ENCODE measurements around the gene GAD1.

The GAD1 gene

DNA sequence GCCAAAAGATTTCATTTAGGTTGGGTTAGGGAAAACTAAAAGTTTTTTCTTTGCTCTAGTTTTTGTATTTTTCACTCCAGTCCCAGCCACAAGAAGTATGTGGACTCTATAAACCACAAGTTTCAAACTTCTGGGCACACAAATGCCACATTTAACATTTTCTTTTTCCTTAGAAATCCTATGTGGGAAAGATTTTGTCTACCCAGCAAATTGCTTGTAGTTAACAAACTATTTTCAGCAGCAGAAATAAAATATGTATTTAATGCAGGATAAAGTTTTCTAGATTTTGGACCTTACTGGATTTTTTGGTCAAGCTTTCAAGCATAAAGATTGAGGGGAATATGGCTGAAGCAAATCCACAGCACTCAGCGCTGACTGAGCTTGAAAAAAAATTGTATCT lies 37.4 kb upstream of the GAD1 start:
- no peaks in the 10 kb centered on the region for H3K27me3 ChIP-seq (ENCODE audit: control insufficient read depth in 1 of 2, insufficient read depth in 1 of 2, low read length in 2 of 2)
- H4K91ac ChIP-seq (ENCODE audit: low read length): no peak overlapping the region
- H2AK5ac ChIP-seq (ENCODE audit: low read length, severe bottlenecking): no peak overlapping the region
- no peak overlapping the region for H3K27ac ChIP-seq (ENCODE audit: low read length, poor library complexity, severe bottlenecking)
- H2BK15ac ChIP-seq (ENCODE audit: low read depth, poor library complexity, severe bottlenecking): no peak overlapping the region
- H2AFZ ChIP-seq (ENCODE audit: low read depth, low read length): no peak overlapping the region
- H3K4ac ChIP-seq (ENCODE audit: low read depth in 1 of 2, low read length in 2 of 2): no peak overlapping the region
- no peaks in the 10 kb centered on the region for H3K79me1 ChIP-seq (replicated peaks; ENCODE audit: low read length, poor library complexity, severe bottlenecking)
- WGBS: 100% methylated on average over 1 of the region's 1 CpG
- no peak overlapping the region for H3K14ac ChIP-seq (ENCODE audit: low read length in 2 of 2)
- no peak overlapping the region for H3K18ac ChIP-seq (ENCODE audit: low read depth in 1 of 2, low read length in 2 of 2)
- H3K4me2 ChIP-seq (ENCODE audit: low read length, poor library complexity, severe bottlenecking): no peak overlapping the region
- no peak overlapping the region for H4K8ac ChIP-seq (ENCODE audit: low read length)
- H3K36me3 ChIP-seq (ENCODE audit: control insufficient read depth in 1 of 2, insufficient read depth in 2 of 2, low read depth in 1 of 2, low read length in 2 of 2): no peaks in the 10 kb centered on the region
- H3K4me1 ChIP-seq (ENCODE audit: control insufficient read depth, insufficient read depth, low read depth, low read length): no peaks in the 10 kb centered on the region
- H2BK5ac ChIP-seq (ENCODE audit: low read depth, low read length, poor library complexity, severe bottlenecking): no peak overlapping the region
- H3K9me3 ChIP-seq (ENCODE audit: control insufficient read depth, low read length): no peaks in the 10 kb centered on the region
- H3K4me3 ChIP-seq (ENCODE audit: insufficient read depth in 1 of 2, low read depth in 1 of 2, low read length in 2 of 2): no peak overlapping the region
- no peak overlapping the region for H2BK120ac ChIP-seq (ENCODE audit: low read depth, low read length)
- DNase-seq: no peak
- no peak overlapping the region for H2BK12ac ChIP-seq (ENCODE audit: low read length in 2 of 2)
- no peak overlapping the region for H3K23ac ChIP-seq (ENCODE audit: low read length in 2 of 2)
- H3K9ac ChIP-seq (ENCODE audit: low read length): no peak overlapping the region

DNA sequence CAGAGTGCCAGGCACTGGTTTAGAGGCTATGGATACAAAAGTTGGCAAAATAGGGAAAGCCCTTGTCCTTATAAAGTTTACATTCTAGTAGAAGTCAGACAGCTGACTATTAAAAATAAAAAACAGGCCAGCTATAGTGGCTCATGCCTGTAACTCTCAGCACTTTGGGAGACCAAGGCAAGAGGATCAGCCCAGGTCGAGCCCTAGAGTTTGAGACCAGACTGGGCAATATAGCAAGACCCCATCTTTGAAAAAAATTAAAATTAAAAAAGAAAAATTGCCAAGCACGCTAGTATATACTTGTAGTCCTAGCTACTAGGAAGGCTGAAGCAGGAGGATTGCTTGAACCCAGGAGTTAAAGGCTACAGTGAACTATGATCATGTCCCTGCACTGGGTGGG lies 34.0 kb upstream of the GAD1 start:
- H3K9ac ChIP-seq (ENCODE audit: low read length): no peak overlapping the region
- no peak overlapping the region for H3K4me2 ChIP-seq (ENCODE audit: low read length, poor library complexity, severe bottlenecking)
- H3K14ac ChIP-seq (ENCODE audit: low read length in 2 of 2): no peak overlapping the region
- no peak overlapping the region for H2BK15ac ChIP-seq (ENCODE audit: low read depth, poor library complexity, severe bottlenecking)
- H3K4ac ChIP-seq (ENCODE audit: low read depth in 1 of 2, low read length in 2 of 2): no peak overlapping the region
- no peaks in the 10 kb centered on the region for H3K9me3 ChIP-seq (ENCODE audit: control insufficient read depth, low read length)
- no peak overlapping the region for H2BK5ac ChIP-seq (ENCODE audit: low read depth, low read length, poor library complexity, severe bottlenecking)
- H3K23ac ChIP-seq (ENCODE audit: low read length in 2 of 2): no peak overlapping the region
- peaks cover 0 to 4% of the 10 kb centered on the region in 2 experiments for H3K27me3 ChIP-seq (ENCODE audit: control insufficient read depth in 1 of 2, insufficient read depth in 1 of 2, low read length in 2 of 2)
- no peak overlapping the region for H2AK5ac ChIP-seq (ENCODE audit: low read length, severe bottlenecking)
- no peak overlapping the region for H4K8ac ChIP-seq (ENCODE audit: low read length)
- 75% methylated on average over 2 of the region's 2 CpGs for WGBS
- no peak overlapping the region for H3K4me3 ChIP-seq (ENCODE audit: insufficient read depth in 1 of 2, low read depth in 1 of 2, low read length in 2 of 2)
- H2AFZ ChIP-seq (ENCODE audit: low read depth, low read length): no peak overlapping the region
- no peak overlapping the region for H3K27ac ChIP-seq (ENCODE audit: low read length, poor library complexity, severe bottlenecking)
- no peaks in the 10 kb centered on the region for H3K79me1 ChIP-seq (replicated peaks; ENCODE audit: low read length, poor library complexity, severe bottlenecking)
- H2BK120ac ChIP-seq (ENCODE audit: low read depth, low read length): no peak overlapping the region
- H3K36me3 ChIP-seq (ENCODE audit: control insufficient read depth in 1 of 2, insufficient read depth in 2 of 2, low read depth in 1 of 2, low read length in 2 of 2): no peaks in the 10 kb centered on the region
- H4K91ac ChIP-seq (ENCODE audit: low read length): no peak overlapping the region
- no peak overlapping the region for H2BK12ac ChIP-seq (ENCODE audit: low read length in 2 of 2)
- H3K4me1 ChIP-seq (ENCODE audit: control insufficient read depth, insufficient read depth, low read depth, low read length): no peaks in the 10 kb centered on the region
- no peak for DNase-seq
- no peak overlapping the region for H3K18ac ChIP-seq (ENCODE audit: low read depth in 1 of 2, low read length in 2 of 2)

- H3K4ac ChIP-seq (ENCODE audit: low read depth in 1 of 2, low read length in 2 of 2): no peak overlapping the region
- H3K27ac ChIP-seq (ENCODE audit: low read length, poor library complexity, severe bottlenecking): no peak overlapping the region
- no peak overlapping the region for H2AFZ ChIP-seq (ENCODE audit: low read depth, low read length)
- no peaks in the 10 kb centered on the region for H3K4me1 ChIP-seq (ENCODE audit: control insufficient read depth, insufficient read depth, low read depth, low read length)
- H3K14ac ChIP-seq (ENCODE audit: low read length in 2 of 2): no peak overlapping the region
- H3K79me1 ChIP-seq (replicated peaks; ENCODE audit: low read length, poor library complexity, severe bottlenecking): no peaks in the 10 kb centered on the region
- H3K4me2 ChIP-seq (ENCODE audit: low read length, poor library complexity, severe bottlenecking): no peak overlapping the region
- WGBS: 100% methylated on average over 1 of the region's 1 CpG
- no peaks in the 10 kb centered on the region for H3K36me3 ChIP-seq (ENCODE audit: control insufficient read depth in 1 of 2, insufficient read depth in 2 of 2, low read depth in 1 of 2, low read length in 2 of 2)
- H3K9ac ChIP-seq (ENCODE audit: low read length): no peak overlapping the region
- no peak overlapping the region for H4K8ac ChIP-seq (ENCODE audit: low read length)
- DNase-seq: no peak
- no peak overlapping the region for H3K4me3 ChIP-seq (ENCODE audit: insufficient read depth in 1 of 2, low read depth in 1 of 2, low read length in 2 of 2)
- H3K18ac ChIP-seq (ENCODE audit: low read depth in 1 of 2, low read length in 2 of 2): no peak overlapping the region
- H2BK5ac ChIP-seq (ENCODE audit: low read depth, low read length, poor library complexity, severe bottlenecking): no peak overlapping the region
- no peak overlapping the region for H2BK15ac ChIP-seq (ENCODE audit: low read depth, poor library complexity, severe bottlenecking)
- H4K91ac ChIP-seq (ENCODE audit: low read length): no peak overlapping the region
- no peak overlapping the region for H2BK120ac ChIP-seq (ENCODE audit: low read depth, low read length)
- no peak overlapping the region for H2BK12ac ChIP-seq (ENCODE audit: low read length in 2 of 2)
- peaks cover 0 to 4% of the 10 kb centered on the region in 2 experiments for H3K27me3 ChIP-seq (ENCODE audit: control insufficient read depth in 1 of 2, insufficient read depth in 1 of 2, low read length in 2 of 2)
- H3K9me3 ChIP-seq (ENCODE audit: control insufficient read depth, low read length): no peaks in the 10 kb centered on the region
- no peak overlapping the region for H3K23ac ChIP-seq (ENCODE audit: low read length in 2 of 2)
- H2AK5ac ChIP-seq (ENCODE audit: low read length, severe bottlenecking): no peak overlapping the region
These were observed 33.1 kb upstream of the GAD1 start for GRCh38 chr2:170783549-170783948.

DNA sequence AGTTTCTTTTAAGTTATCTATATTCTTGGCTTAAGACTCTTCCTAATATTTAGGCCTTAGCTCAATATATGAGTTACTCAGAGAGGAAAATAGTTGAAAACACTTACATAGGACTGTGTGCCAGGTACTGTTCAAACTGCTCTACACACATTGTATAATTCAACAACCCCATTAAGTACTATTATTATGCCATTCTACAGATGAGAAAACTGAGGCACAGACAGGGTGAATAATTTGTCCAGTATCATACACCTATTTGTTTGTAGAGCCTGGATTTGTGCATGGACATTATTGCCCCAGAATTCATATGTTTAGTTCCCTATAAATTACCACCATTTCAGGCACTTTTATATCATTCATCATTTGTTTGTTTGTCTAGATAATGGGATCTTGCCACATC lies 17.7 kb upstream of the GAD1 start:
- H2BK120ac ChIP-seq (ENCODE audit: low read depth, low read length): no peak overlapping the region
- H3K18ac ChIP-seq (ENCODE audit: low read depth in 1 of 2, low read length in 2 of 2): no peak overlapping the region
- H4K91ac ChIP-seq (ENCODE audit: low read length): no peak overlapping the region
- H3K27ac ChIP-seq (ENCODE audit: low read length, poor library complexity, severe bottlenecking): no peak overlapping the region
- H4K8ac ChIP-seq (ENCODE audit: low read length): no peak overlapping the region
- no peak overlapping the region for H3K14ac ChIP-seq (ENCODE audit: low read length in 2 of 2)
- H2BK15ac ChIP-seq (ENCODE audit: low read depth, poor library complexity, severe bottlenecking): no peak overlapping the region
- H2BK12ac ChIP-seq (ENCODE audit: low read length in 2 of 2): no peak overlapping the region
- H3K23ac ChIP-seq (ENCODE audit: low read length in 2 of 2): no peak overlapping the region
- H2AK5ac ChIP-seq (ENCODE audit: low read length, severe bottlenecking): no peak overlapping the region
- no peak overlapping the region for H3K4ac ChIP-seq (ENCODE audit: low read depth in 1 of 2, low read length in 2 of 2)
- H3K4me1 ChIP-seq (ENCODE audit: control insufficient read depth, insufficient read depth, low read depth, low read length): no peaks in the 10 kb centered on the region
- no peaks in the 10 kb centered on the region for H3K36me3 ChIP-seq (ENCODE audit: control insufficient read depth in 1 of 2, insufficient read depth in 2 of 2, low read depth in 1 of 2, low read length in 2 of 2)
- no peaks in the 10 kb centered on the region for H3K79me1 ChIP-seq (replicated peaks; ENCODE audit: low read length, poor library complexity, severe bottlenecking)
- H2BK5ac ChIP-seq (ENCODE audit: low read depth, low read length, poor library complexity, severe bottlenecking): no peak overlapping the region
- DNase-seq: no peak
- H3K9me3 ChIP-seq (ENCODE audit: control insufficient read depth, low read length): no peaks in the 10 kb centered on the region
- no peak overlapping the region for H3K9ac ChIP-seq (ENCODE audit: low read length)
- H2AFZ ChIP-seq (ENCODE audit: low read depth, low read length): no peak overlapping the region
- H3K27me3 ChIP-seq (ENCODE audit: control insufficient read depth in 1 of 2, insufficient read depth in 1 of 2, low read length in 2 of 2): peaks cover 13% of the 10 kb centered on the region in 2 experiments
- H3K4me2 ChIP-seq (ENCODE audit: low read length, poor library complexity, severe bottlenecking): no peak overlapping the region
- no peak overlapping the region for H3K4me3 ChIP-seq (ENCODE audit: insufficient read depth in 1 of 2, low read depth in 1 of 2, low read length in 2 of 2)
